ENCODE results near the gene MAD1L1.

Gene MAD1L1

GRCh38 chr7:1961701-1962276, 271.0 kb downstream of the MAD1L1 start:
- DNase-seq: peak; percentile 61

GRCh38 chr7:1959305-1959704, 273.4 kb downstream of the MAD1L1 start:
- no peak for DNase-seq

DNA sequence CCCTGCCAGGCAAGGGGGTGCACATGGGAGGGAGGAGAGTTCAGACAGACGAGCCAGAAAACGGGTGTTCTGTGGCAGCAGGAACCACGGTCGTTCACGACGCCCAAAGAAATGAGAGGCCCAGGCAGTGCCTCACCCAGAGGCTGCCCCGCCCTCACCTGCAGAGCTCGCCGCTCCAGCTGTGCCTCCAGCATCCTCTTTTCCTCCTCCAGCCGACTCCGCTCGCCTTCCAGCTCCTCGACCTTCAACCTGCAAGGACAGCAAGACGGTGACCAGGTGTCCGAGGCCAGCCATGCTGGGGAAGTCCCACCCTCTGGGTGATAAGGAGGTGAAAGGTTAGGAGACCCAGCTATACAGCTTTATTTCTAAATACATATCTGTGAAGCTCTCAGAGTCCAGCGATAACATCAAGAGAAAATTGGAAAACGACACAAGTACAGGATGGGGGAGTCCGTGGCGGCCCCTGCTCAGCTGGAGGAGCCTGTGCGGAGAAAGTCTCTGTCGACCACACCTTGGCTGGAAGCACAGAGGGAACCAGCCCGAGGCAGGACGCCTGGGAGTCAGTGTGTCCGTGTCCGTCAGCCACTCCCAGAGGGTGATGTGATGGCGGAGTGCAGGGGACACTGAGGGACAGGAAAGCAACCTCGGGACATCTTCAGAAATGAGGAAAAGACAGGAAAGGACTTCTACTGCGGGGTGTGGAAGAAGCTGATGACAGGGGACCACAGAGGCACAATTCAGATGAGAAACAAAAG, 275.1 kb downstream of the MAD1L1 start:
- DNase-seq: no peak

DNA sequence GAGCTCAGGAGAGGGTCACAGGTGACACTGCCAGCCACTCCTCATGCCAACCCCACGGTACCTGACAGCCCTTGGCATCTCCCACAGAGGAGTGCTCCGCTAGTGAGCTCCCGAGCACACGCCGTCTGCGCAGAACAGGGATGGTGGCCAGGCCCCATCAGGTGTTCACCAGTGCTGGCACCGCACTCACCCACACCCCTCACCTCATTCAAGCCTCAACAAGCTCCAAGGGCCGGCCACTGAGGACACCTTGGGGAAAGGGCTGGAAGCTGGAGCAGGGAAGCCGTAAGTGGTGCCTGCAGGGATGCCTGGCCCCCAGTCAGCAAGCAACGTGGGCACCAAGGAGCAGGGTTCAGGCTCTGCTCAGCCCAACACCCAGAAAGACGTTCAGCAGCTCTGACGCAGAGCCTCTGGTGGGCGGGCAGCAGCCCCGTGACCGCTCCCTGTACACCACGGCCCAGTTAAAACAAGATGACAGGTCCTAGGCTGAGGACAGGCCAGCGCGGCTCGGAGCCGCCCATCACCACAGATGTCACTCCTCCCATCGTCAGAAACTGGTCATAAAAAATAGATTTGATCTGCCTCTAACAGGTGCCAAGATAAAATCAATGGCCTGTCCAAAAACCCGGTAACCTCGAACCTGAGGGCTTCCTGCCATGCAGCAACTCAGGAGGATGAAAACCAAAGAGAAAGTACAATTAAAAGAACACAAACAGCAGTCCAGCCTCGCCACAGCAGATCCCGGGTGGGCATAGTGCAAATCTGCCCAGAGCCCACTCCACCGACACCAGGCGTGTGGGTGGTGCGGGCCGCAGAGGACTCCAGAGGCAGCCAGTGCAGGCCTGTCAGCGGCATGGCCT, 275.9 kb downstream of the MAD1L1 start:
- DNase-seq: no peak

GRCh38 chr7:1956141-1956540, 276.6 kb downstream of the MAD1L1 start:
- no peak for DNase-seq

DNA sequence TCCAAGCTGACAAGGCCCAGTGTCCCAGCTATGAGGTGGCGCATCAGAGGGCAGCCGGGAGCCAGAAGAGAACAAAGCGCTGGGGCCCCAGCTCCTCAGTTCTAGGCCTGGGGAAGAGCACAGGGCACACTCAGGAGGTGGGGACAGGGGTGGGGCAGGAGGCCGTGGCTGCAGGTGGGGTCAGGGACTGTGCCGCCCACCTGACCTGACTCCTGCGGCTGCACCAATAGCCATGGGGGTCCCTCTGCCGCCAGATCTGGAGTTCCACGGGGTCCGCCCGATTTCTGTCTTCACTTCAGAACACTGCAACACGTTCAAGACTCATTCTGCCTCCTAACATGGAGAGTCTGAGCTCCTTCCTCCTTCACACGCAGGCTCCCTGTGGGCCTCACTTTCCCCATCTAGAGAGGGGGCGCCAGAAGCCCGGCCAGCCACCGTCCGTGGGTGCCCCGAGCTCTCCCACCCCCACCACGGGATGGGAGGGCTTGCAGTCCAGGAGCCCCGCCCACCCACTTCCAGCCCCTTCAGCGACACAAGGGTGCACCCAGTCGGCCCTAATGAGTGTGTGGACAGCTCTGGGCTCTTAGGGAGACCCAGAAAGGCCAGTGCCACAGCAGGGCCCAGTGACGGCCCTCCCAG, 278.3 kb downstream of the MAD1L1 start:
- DNase-seq: no peak

DNA sequence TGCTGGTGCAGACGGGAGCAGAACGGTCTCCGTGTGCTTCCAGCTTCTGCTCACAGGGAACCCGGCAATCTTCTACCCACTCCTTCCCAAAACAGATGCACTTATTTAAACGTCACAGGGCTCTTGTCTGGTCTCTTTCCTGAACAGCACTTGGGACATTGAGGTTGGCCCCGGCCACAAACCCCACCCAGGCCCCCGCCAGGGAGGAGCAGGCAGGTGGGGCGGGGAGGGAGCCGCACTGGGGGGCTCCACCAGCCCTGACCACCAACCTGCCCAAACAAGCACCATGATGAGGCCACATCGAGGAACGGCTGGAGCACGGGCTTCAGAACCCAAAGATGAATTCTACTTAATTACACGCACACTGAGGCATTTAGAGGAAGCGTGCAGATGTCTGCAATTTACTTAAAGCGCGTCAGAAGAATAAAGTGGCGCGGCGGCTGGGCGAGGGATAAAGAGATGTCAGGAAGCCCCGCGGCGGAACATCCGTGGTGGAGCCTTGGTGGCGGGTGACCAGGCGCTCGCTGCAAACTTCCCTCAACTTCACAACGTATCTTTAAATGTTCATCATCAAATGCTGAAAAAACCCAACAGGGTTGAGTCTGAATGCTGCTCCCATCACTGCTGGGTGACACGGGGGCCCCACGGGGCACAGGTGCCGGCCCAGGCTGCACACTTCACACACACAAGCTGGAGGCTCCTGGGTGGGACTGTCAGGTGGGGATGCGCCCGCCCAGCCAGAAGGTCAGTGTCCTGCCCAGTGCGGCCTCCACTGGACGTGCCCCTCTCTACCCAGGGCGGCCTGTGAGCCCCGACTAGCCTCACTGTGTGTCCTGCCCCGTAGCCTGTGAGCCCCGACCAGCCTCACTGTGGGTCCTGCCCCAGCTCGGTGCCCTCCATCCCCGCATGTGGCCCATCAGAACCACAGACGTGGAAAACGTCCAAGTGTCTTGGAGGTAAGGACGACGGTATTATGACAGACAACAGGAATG, 279.2 kb downstream of the MAD1L1 start:
- DNase-seq: no peak

DNA sequence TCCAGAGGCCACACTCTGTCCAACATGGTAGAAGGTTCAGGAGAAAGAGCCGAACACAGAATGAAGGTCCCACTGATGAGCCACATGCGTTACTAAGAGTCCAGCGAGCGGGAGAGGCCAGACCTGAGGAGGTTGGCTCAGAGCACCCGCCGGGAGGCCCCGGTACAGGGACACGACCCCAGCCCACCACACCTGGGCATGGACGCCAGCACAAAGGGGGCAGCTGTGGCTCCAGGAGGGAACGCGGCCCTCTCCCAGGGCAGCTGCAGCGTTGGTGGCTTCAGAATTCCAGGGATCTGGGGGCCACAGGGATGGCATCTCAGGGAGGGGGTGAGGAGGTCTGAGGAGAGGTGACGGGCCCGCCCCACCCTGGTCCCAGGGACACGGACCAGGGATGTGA, 280.0 kb downstream of the MAD1L1 start:
- no peak for DNase-seq

DNA sequence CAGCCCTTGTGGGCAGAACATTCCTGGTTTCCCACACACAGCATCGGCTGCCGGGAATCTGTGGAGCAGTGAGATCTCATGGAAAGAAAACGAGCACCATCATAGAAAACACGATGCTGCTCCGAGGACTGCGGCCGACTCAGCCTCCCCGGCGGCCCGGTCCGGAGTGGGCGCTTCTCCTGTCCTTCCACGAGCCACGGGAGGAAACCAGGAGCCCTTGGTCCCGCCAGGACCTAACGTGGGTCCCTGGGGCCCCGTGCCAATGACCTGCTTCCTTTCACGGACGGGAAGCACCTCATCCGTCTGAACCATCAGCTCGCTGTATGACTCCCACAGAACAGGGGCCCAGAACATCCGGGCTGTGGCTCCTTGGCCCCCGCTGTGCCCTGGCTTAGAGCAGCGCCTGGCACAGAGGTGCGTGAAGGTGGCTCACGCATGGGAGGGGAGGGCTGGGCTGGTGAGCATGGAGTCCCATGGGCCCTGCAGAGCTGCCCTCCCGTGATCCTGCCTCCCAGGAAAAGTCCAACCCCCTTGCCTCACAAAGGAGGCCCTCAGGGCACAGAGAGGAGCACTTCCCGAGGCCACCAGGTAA, 280.5 kb downstream of the MAD1L1 start:
- no peak for DNase-seq

DNA sequence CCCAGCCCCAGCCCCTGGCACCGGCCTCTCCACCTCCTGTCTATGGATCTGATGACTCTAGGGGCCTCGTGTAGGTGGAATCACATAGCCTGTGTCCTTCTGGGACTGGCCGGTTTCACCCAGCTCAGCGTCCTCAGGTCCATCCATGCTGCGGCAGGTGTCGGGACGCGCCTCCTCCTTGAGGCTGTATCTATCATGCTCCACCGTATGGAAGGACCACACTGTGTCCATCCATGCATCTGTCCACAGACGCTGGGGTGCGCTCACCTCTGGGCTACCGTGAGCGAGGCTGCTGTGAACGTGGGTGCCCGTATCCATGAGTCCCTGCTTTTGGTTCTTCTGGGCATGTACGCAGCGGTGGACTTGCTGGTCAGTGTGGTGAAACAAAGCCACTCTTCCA, 281.1 kb downstream of the MAD1L1 start:
- no peak for DNase-seq

GRCh38 chr7:1951159-1951536, 281.6 kb downstream of the MAD1L1 start:
- DNase-seq: peak; percentile 16

DNA sequence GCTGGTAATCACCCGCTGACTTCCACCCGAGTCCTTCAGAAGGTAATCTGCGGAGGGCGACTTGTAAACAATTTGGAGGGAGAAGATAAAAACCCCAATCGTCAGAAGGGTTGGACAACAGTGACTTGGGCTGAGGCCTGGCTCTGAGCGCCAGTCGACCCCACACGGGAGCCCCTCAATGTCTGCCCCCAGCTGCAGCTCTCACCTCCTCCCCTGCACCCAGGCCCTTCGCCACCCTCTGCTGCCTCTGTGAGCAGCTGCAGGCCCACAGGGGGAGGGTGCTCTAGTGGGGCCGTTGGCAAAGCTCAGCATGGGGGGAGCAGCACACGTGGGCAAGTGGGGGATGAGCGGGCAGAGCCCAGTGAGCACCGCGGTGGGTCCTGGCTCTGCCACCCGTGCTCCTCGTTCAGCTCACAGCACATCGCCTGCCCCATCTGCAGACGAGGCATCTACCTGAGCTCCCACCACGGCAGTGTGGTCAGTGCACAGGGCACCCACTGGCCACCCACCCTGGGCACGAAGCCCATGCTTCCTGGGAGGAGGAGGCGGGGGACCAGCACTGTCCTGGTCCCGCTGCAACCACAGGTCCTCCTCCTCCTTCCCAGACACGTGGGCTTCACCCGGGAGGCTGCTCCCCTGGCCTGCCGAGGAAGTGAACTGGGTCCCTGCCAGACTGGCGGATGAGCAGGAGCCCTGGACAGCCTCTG, 282.1 kb downstream of the MAD1L1 start:
- DNase-seq: no peak

DNA sequence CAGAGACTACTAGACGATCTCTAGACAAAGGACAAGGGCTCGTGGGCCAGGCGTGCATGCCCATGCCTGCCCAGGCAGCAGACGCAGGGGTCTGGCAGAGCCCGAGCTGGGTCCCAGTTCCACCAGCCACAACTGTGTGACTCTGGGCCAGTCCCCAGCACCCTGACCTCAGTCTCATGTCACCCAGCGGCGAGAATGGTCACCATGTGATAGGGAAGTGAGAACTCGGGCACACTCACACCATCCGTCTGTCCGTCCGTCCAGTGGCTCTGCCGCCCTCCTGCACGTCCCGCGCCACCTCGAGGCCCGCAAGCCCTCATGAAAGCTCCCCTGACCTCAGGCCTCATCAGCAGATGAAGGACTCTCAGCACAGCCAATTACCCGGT, 282.7 kb downstream of the MAD1L1 start:
- no peak for DNase-seq

GRCh38 chr7:1949681-1950055, 283.1 kb downstream of the MAD1L1 start:
- no peak for DNase-seq

DNA sequence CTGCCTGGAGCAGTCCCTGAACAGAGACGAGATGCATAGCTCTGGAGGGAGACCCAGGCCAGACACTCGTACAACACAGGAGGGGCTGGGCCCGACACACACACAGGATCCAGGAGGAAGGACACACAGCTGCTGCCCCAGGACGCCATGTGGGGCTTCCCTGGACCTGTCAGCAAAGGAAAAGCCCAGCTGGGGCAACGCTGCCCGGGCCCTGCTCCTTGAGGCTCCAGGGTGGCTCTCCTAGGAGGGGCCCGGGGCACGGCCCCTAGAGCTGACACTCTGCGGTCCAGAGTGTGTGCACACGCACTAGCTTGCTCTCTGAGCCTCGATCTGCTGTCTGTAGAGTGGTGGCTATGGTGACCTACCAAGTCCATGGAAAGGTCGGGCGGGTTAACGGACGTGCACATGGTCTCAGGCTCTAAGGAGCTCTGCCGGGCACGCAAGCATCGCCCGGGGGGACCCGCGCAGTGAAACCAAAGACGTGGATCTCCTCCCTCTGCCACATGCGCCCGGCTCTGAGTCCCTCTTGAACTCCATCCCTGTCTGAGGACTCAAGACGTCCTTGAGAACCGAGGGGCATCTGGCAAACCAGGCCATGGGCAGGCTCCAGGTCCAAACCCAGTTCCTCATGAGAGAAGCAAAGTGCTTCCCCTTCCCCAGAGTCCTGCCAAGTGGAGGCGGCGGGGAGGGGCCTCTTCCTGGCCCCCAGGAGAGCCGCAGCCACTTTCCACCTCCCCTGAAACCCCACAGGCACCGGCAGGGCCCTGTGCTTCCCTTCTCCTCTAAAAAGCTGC, 283.7 kb downstream of the MAD1L1 start:
- DNase-seq: no peak

DNA sequence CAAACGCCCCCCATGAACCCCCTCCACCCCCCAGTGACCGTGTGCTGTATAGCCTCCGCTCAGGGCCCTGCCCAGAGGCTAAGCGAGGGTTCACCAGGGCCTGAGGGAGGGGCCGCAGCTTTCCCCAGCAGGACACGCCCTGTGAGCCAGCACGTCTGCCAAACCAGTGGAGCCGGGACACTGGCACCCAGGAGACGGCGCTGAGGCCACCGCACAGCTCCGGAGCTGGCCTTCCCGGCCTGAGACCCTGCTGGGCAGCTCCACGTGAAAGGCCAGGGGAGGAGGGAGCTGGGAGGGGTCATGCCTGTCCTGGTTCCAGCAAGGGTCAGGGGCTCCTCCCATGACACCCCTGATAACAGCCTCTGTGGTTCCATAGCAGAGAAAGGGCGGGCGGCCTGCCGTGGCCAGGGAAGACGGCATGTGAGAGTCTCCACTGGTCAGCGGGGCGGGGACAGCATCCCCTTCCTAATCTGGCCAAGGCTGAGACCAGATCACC, 284.4 kb downstream of the MAD1L1 start:
- DNase-seq: no peak

GRCh38 chr7:1947586-1948217, 285.0 kb downstream of the MAD1L1 start:
- DNase-seq: no peak

GRCh38 chr7:1946773-1947450, 285.8 kb downstream of the MAD1L1 start:
- no peak for DNase-seq

All from activated gamma-delta T cell treated with Interleukin-2 at 50 U/mL for 16 hours (primary cell).